ENCODE results near the gene ZNF672.

Gene ZNF672

GRCh38 chr1:248831842-248832241 lies 6.2 kb upstream of the ZNF672 start:
- Mint-ChIP-seq H3K27me3 (peaks cover 0 to 4% of the 10 kb centered on the region in 2 donors), H3K9me3 (no peaks in the 10 kb centered on the region), H3K27ac (no peak overlapping the region), H3K4me1 (peaks cover under 1 to 12% of the 10 kb centered on the region in 2 donors), H3K36me3 (no peaks in the 10 kb centered on the region), H3K4me3 (no peak overlapping the region)
- ATAC-seq (replicated peaks) (no peak), DNase-seq (no peak)

GRCh38 chr1:248834343-248834940 lies 3.6 kb upstream of the ZNF672 start:
- no peak overlapping the region for H3K4me3 Mint-ChIP-seq
- H3K27ac Mint-ChIP-seq = no peak overlapping the region
- DNase-seq (no peak), ATAC-seq (replicated peaks) (no peak)
- peaks cover 1 to 5% of the 10 kb centered on the region in 2 donors for H3K4me1 Mint-ChIP-seq
- H3K36me3 Mint-ChIP-seq = peaks cover 1 to 4% of the 10 kb centered on the region in 2 donors
- no peaks in the 10 kb centered on the region for H3K9me3 Mint-ChIP-seq
- peaks cover 0 to 4% of the 10 kb centered on the region in 2 donors for H3K27me3 Mint-ChIP-seq

GRCh38 chr1:248837045-248837780 lies 811 bp upstream of the ZNF672 start:
- DNase-seq (no peak), ATAC-seq (replicated peaks) (no peak)
- Mint-ChIP-seq H3K36me3 (peaks cover 2 to 5% of the 10 kb centered on the region in 2 donors), H3K9me3 (no peaks in the 10 kb centered on the region), H3K4me3 (no peak overlapping the region), H3K27ac (no peak overlapping the region), H3K27me3 (no peaks in the 10 kb centered on the region), H3K4me1 (peaks cover 13 to 30% of the 10 kb centered on the region in 2 donors)

GRCh38 chr1:248838357-248839167 lies 538 bp downstream of the ZNF672 start:
- H3K27ac Mint-ChIP-seq = no peak overlapping the region
- no peaks in the 10 kb centered on the region for H3K27me3 Mint-ChIP-seq
- H3K36me3 Mint-ChIP-seq = peaks cover 3 to 9% of the 10 kb centered on the region in 2 donors
- peaks cover 22 to 41% of the 10 kb centered on the region in 2 donors for H3K4me1 Mint-ChIP-seq
- no peak overlapping the region for H3K4me3 Mint-ChIP-seq
- DNase-seq (peak; percentile 91), ATAC-seq (replicated peaks) (peak; percentile 74 to 81)
- no peaks in the 10 kb centered on the region for H3K9me3 Mint-ChIP-seq

- H3K4me1 Mint-ChIP-seq = peaks cover 22 to 41% of the 10 kb centered on the region in 2 donors
- no peak overlapping the region for H3K27ac Mint-ChIP-seq
- no peaks in the 10 kb centered on the region for H3K9me3 Mint-ChIP-seq
- DNase-seq = no peak
- no peaks in the 10 kb centered on the region for H3K27me3 Mint-ChIP-seq
- peaks cover 3 to 10% of the 10 kb centered on the region in 2 donors for H3K36me3 Mint-ChIP-seq
- H3K4me3 Mint-ChIP-seq = no peak overlapping the region
- no peak for ATAC-seq (replicated peaks)
Measured at GRCh38 chr1:248839168-248839555, 1.1 kb downstream of the ZNF672 start.

GRCh38 chr1:248840946-248841345 lies 2.9 kb downstream of the ZNF672 start:
- Mint-ChIP-seq H3K4me3 (peak overlapping the region in 1 of 2 donors; percentile 53), H3K9me3 (no peaks in the 10 kb centered on the region), H3K27ac (peak overlapping the region; percentile 71), H3K4me1 (peaks cover 23 to 41% of the 10 kb centered on the region in 2 donors), H3K27me3 (no peaks in the 10 kb centered on the region), H3K36me3 (peaks cover 9 to 21% of the 10 kb centered on the region in 2 donors)
- ATAC-seq (replicated peaks) (no peak), DNase-seq (no peak)

- Mint-ChIP-seq H3K4me1 (peaks cover 23 to 41% of the 10 kb centered on the region in 2 donors), H3K27me3 (no peaks in the 10 kb centered on the region), H3K9me3 (no peaks in the 10 kb centered on the region), H3K27ac (peak overlapping the region; percentile 11), H3K4me3 (no peak overlapping the region), H3K36me3 (peaks cover 9 to 23% of the 10 kb centered on the region in 2 donors)
- ATAC-seq (replicated peaks) (no peak), DNase-seq (no peak)
Measured at GRCh38 chr1:248841702-248842395, 3.8 kb downstream of the ZNF672 start.

- H3K9me3 Mint-ChIP-seq = no peaks in the 10 kb centered on the region
- DNase-seq (no peak), ATAC-seq (replicated peaks) (no peak)
- H3K4me3 Mint-ChIP-seq = no peak overlapping the region
- H3K27ac Mint-ChIP-seq = peak overlapping the region; percentile 67
- H3K36me3 Mint-ChIP-seq = peaks cover 11 to 28% of the 10 kb centered on the region in 2 donors
- peaks cover 23 to 41% of the 10 kb centered on the region in 2 donors for H3K4me1 Mint-ChIP-seq
- no peaks in the 10 kb centered on the region for H3K27me3 Mint-ChIP-seq
Measured at GRCh38 chr1:248842781-248843331, 4.8 kb downstream of the ZNF672 start.

- Mint-ChIP-seq H3K9me3 (no peaks in the 10 kb centered on the region), H3K36me3 (peaks cover 13 to 33% of the 10 kb centered on the region in 2 donors), H3K27me3 (no peaks in the 10 kb centered on the region), H3K27ac (no peak overlapping the region), H3K4me3 (no peak overlapping the region), H3K4me1 (peaks cover 23 to 41% of the 10 kb centered on the region in 2 donors)
- DNase-seq (no peak), ATAC-seq (replicated peaks) (no peak)
Measured at GRCh38 chr1:248843687-248844086, 5.7 kb downstream of the ZNF672 start.

- no peak for DNase-seq
- ATAC-seq (replicated peaks) = no peak
- peaks cover 15 to 34% of the 10 kb centered on the region in 2 donors for H3K36me3 Mint-ChIP-seq
- H3K9me3 Mint-ChIP-seq = no peaks in the 10 kb centered on the region
- H3K27me3 Mint-ChIP-seq = no peaks in the 10 kb centered on the region
- no peak overlapping the region for H3K4me3 Mint-ChIP-seq
- H3K27ac Mint-ChIP-seq = no peak overlapping the region
- peaks cover 26 to 35% of the 10 kb centered on the region in 2 donors for H3K4me1 Mint-ChIP-seq
Measured at GRCh38 chr1:248844526-248844925, 6.5 kb downstream of the ZNF672 start.

- Mint-ChIP-seq H3K27me3 (no peaks in the 10 kb centered on the region), H3K4me3 (no peak overlapping the region), H3K9me3 (no peaks in the 10 kb centered on the region), H3K36me3 (peaks cover 16 to 34% of the 10 kb centered on the region in 2 donors), H3K27ac (peak overlapping the region; percentile 62), H3K4me1 (peaks cover 10 to 15% of the 10 kb centered on the region in 2 donors)
- no peak for ATAC-seq (replicated peaks)
- no peak for DNase-seq
Measured at GRCh38 chr1:248847181-248847955, 9.3 kb downstream of the ZNF672 start.

GRCh38 chr1:248847956-248848561 lies 10.0 kb downstream of the ZNF672 start:
- DNase-seq = no peak
- no peak overlapping the region for H3K27ac Mint-ChIP-seq
- H3K4me1 Mint-ChIP-seq = peaks cover 3 to 10% of the 10 kb centered on the region in 2 donors

GRCh38 chr1:248848602-248849001 lies 10.6 kb downstream of the ZNF672 start:
- H3K4me1 Mint-ChIP-seq = peaks cover 0 to 8% of the 10 kb centered on the region in 2 donors
- no peak for ATAC-seq (replicated peaks)
- no peaks in the 10 kb centered on the region for H3K9me3 Mint-ChIP-seq
- peaks cover 16 to 32% of the 10 kb centered on the region in 2 donors for H3K36me3 Mint-ChIP-seq
- H3K27ac Mint-ChIP-seq = no peak overlapping the region
- H3K4me3 Mint-ChIP-seq = no peak overlapping the region
- no peak for DNase-seq
- H3K27me3 Mint-ChIP-seq = no peaks in the 10 kb centered on the region

More at GRCh38 chr1:248847956-248848561, 10.0 kb downstream of the ZNF672 start:
- H3K27me3 Mint-ChIP-seq = no peaks in the 10 kb centered on the region
- H3K9me3 Mint-ChIP-seq = no peaks in the 10 kb centered on the region
- no peak for ATAC-seq (replicated peaks)
- H3K36me3 Mint-ChIP-seq = peaks cover 16 to 34% of the 10 kb centered on the region in 2 donors
- H3K4me3 Mint-ChIP-seq = no peak overlapping the region

Data from stimulated activated naive B cell treated with anti-CD40 and anti-IgM and Interleukin-4, amounts not matched to agents 10 μg/mL and 1 μg/mL and 100 μg/mL, for 72 hours (primary cell).